ENCODE measurements around the gene CCDC74A.
"Not testable (repeated sequence)": the region's sequence is repeated elsewhere in the genome, so short reads cannot be mapped to it uniquely, and the experiment has no call there.

Gene CCDC74A

GRCh38 chr2:131503587-131503986 is 24.1 kb upstream of the CCDC74A start:
- not testable (repeated sequence) for DNase-seq

- DNase-seq, result not testable (repeated sequence)
Observed at GRCh38 chr2:131504082-131504750, 23.5 kb upstream of the CCDC74A start.

- no peak for DNase-seq
Observed at GRCh38 chr2:131509615-131510014, 18.1 kb upstream of the CCDC74A start.

GRCh38 chr2:131511291-131511968 is 16.3 kb upstream of the CCDC74A start:
- DNase-seq, result not testable (repeated sequence)

- DNase-seq, result not testable (repeated sequence)
Observed at GRCh38 chr2:131511969-131512870, 15.5 kb upstream of the CCDC74A start.

- DNase-seq, result not testable (repeated sequence)
Observed at GRCh38 chr2:131514408-131515166, 13.1 kb upstream of the CCDC74A start.

GRCh38 chr2:131515235-131515634 is 12.5 kb upstream of the CCDC74A start:
- not testable (repeated sequence) for DNase-seq

GRCh38 chr2:131516011-131516410 is 11.7 kb upstream of the CCDC74A start:
- DNase-seq, result no peak

GRCh38 chr2:131516621-131517020 is 11.1 kb upstream of the CCDC74A start:
- DNase-seq, result not testable (repeated sequence)

GRCh38 chr2:131517106-131517831 is 10.4 kb upstream of the CCDC74A start:
- no peak for DNase-seq

- DNase-seq, result not testable (repeated sequence)
Observed at GRCh38 chr2:131517856-131518255, 9.8 kb upstream of the CCDC74A start.

- DNase-seq, result not testable (repeated sequence)
Observed at GRCh38 chr2:131518531-131518930, 9.2 kb upstream of the CCDC74A start.

GRCh38 chr2:131519466-131519865 is 8.2 kb upstream of the CCDC74A start:
- no peak for DNase-seq

- DNase-seq, result not testable (repeated sequence)
Observed at GRCh38 chr2:131519871-131520470, 7.7 kb upstream of the CCDC74A start.

- no peak for DNase-seq
Observed at GRCh38 chr2:131520526-131520925, 7.2 kb upstream of the CCDC74A start.

- DNase-seq, result not testable (repeated sequence)
Observed at GRCh38 chr2:131521524-131521923, 6.2 kb upstream of the CCDC74A start.

GRCh38 chr2:131521961-131522781 is 5.5 kb upstream of the CCDC74A start:
- DNase-seq, result no peak

- not testable (repeated sequence) for DNase-seq
Observed at GRCh38 chr2:131525256-131525655, 2.4 kb upstream of the CCDC74A start.

GRCh38 chr2:131528981-131529863 is 1.5 kb downstream of the CCDC74A start:
- not testable (repeated sequence) for DNase-seq
